ENCODE results near the gene ATG16L2. TPM values are rescaled to one million over a fixed set of nuclear protein-coding genes. Genes with fewer than 3 reads are reported as not detected.

The ATG16L2 gene
- total RNA-seq, 1 experiment from 2014 or later, result 17.3 TPM

DNA sequence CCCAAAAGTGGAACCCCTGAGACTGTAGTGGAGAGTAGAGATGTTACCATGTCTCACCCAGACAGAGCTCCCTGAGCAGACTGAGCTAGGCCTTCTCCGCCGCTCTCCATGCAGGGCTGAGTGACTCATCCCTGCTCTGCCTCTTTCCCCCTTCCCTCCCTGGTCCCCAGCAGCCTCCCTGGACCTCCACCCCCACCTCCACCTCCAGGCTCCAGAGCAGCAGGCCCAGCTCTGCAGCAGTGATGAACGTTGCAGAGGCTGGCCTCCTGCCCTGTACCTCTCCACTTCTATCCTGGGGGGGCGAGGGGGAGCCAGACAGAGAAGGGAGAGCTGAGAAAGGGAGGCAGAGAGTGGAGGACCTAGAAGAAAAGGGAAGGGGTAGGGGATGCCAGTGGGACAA is 42.7 kb upstream of the ATG16L2 start:
- Histone ChIP-seq H4K20me1 (ENCODE audit: control insufficient read depth, insufficient read depth, insufficient read length) (no peaks in the 10 kb centered on the region), H2AK5ac (ENCODE audit: insufficient read length, low read length) (no peak overlapping the region), H3K23me2 (ENCODE audit: insufficient read length, low read depth, low read length, poor library complexity, severe bottlenecking) (no peaks in the 10 kb centered on the region), H2BK20ac (ENCODE audit: low read depth, low read length, poor library complexity, severe bottlenecking) (no peak overlapping the region), H3K27me3 (ENCODE audit: insufficient read depth, low read length) (no peaks in the 10 kb centered on the region), H3K4me2 (ENCODE audit: insufficient read depth, insufficient read length, low read length) (no peak overlapping the region), H3K23ac (ENCODE audit: insufficient read length, low read depth, low read length) (no peak overlapping the region), H3K9ac (ENCODE audit: extremely low read depth, insufficient read length, low read length) (no peak overlapping the region), H3K56ac (ENCODE audit: insufficient read length, low read depth, low read length) (no peak overlapping the region), H4K5ac (ENCODE audit: insufficient read length, low read depth, low read length) (no peak overlapping the region), H3K4me1 (ENCODE audit: insufficient read depth, low read length) (no peaks in the 10 kb centered on the region), H4K91ac (ENCODE audit: insufficient read length, low read depth, low read length) (no peak overlapping the region), H3T11ph (ENCODE audit: low read length) (no peak overlapping the region), H2BK15ac (ENCODE audit: low read depth, low read length) (no peak overlapping the region), H3K4ac (ENCODE audit: low read depth, low read length) (no peak overlapping the region), H3K79me2 (ENCODE audit: insufficient read depth, low read length) (no peaks in the 10 kb centered on the region), H2BK120ac (ENCODE audit: low read depth, low read length, poor library complexity, severe bottlenecking) (no peak overlapping the region), H3K27ac (ENCODE audit: insufficient read length, low read depth, low read length) (no peak overlapping the region), H3K79me1 (ENCODE audit: insufficient read depth, low read depth, low read length, poor library complexity, severe bottlenecking) (no peaks in the 10 kb centered on the region), H2BK5ac (ENCODE audit: insufficient read length, low read length) (no peak overlapping the region), H3K14ac (ENCODE audit: insufficient read depth, low read length) (no peak overlapping the region), H3K18ac (ENCODE audit: insufficient read length, low read depth, low read length) (no peak overlapping the region), H2AFZ (ENCODE audit: low read length) (no peak overlapping the region), H4K8ac (replicated peaks; ENCODE audit: insufficient read length, low read depth, low read length) (no peak overlapping the region), H2BK12ac (ENCODE audit: insufficient read length, low read depth, low read length) (no peak overlapping the region), H3K9me3 (ENCODE audit: control insufficient read depth, low read depth, low read length) (no peaks in the 10 kb centered on the region)
- no CpG with 5 or more reads among the region's 4 CpGs for WGBS (ENCODE audit: extremely low coverage, insufficient read length, low lambda C conversion rate)
- DNase-seq, result no peak
- Mint-ChIP-seq H3K27ac (no peak overlapping the region; a peak in 1 of 7 replicates), H3K9me3 (no peaks in the 10 kb centered on the region), H3K4me3 (no peak overlapping the region), H3K4me1 (peaks cover 22 to 32% of the 10 kb centered on the region in 2 experiments), H3K27me3 (ENCODE audit: low read depth) (no peaks in the 10 kb centered on the region; the same call in 1 of the 2 replicates), H3K36me3 (ENCODE audit: insufficient read depth in 1 of 3, low read depth in 3 of 3) (no peaks in the 10 kb centered on the region; a peak in 1 of 7 replicates)
- TF ChIP-seq, protein P1, sequence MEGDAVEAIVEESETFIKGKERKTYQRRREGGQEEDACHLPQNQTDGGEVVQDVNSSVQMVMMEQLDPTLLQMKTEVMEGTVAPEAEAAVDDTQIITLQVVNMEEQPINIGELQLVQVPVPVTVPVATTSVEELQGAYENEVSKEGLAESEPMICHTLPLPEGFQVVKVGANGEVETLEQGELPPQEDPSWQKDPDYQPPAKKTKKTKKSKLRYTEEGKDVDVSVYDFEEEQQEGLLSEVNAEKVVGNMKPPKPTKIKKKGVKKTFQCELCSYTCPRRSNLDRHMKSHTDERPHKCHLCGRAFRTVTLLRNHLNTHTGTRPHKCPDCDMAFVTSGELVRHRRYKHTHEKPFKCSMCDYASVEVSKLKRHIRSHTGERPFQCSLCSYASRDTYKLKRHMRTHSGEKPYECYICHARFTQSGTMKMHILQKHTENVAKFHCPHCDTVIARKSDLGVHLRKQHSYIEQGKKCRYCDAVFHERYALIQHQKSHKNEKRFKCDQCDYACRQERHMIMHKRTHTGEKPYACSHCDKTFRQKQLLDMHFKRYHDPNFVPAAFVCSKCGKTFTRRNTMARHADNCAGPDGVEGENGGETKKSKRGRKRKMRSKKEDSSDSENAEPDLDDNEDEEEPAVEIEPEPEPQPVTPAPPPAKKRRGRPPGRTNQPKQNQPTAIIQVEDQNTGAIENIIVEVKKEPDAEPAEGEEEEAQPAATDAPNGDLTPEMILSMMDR (conservative IDR thresholded peaks at IDR 0.05), result no peak
